Measurements from ENCODE around the gene GK2.

The GK2 gene

DNA sequence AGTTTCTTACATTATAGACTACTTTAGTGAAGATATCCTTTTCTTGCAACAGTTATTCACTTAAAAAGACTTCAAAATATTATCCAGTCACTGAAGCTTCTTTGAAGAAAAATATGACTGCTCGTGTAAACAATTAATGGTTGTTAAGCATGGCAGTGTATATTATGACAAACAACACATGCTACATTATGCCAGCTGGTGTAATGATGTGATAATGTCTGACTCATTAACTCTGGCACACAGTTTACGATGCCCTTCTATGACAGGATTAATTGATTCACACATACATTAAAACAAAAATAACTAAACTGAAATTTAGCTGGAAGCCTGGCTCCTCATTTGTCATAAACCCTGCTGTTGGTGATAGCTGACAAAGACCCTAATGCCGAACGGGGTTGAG is 22.4 kb downstream of the GK2 start:
- no peak for DNase-seq (ENCODE audit: low read depth)

DNA sequence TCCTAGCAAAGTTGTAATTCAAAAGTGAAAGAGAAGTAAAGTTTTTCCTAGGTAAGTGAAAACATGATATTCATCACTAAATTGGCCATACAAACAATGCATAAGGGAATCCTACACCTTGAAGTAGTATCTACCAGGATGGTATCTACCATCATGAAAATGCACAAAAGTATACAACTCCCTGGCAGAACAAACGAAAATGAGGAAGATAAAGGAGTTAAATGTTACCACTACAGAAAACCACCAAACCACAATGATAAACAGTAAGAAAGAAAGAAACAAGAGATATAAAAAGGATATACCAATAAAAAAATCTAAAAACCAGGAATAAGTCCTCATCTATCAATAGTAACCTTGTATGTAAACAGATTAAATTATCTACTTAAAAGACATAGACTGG is 26.9 kb downstream of the GK2 start:
- DNase-seq (ENCODE audit: low read depth), result no peak

DNA sequence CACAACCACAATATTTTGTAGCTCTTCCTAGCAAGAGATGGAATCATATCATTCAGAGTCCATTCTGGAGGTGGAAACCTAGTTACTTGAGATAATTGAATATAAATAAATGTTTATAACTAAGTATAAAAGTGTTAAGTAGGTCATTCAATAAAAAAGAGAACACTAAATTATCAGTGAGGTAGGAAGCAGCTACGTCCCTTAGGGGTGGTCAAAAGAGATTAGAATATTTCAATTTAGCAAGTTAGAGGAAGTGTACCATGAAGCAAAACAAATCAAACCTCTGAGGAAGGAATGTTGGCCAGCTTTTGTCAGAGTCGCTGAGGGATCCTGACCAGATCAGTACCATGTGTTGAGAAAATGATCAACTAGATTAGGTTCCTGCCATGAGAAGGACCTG is 38.0 kb downstream of the GK2 start:
- DNase-seq (ENCODE audit: low read depth), result no peak

DNA sequence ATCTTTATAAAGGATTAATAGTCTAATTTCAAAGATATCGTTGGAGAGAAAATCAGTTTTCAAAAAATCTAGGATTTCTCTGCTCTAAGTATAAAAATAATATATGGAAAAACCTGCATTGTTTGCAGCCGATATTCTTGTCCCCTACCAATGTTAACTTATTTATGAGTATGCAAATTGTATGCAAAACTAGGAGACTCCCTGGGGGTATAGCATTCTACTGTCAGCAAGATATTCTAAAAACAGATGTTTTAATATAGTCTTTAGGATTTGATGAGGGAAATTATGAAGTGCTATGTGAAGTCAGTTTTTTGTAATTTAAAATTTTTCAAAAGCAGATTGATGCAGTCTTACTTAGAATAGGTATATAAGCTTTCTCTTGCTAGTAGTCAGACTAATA is 40.9 kb downstream of the GK2 start:
- no peak for DNase-seq (ENCODE audit: low read depth)

DNA sequence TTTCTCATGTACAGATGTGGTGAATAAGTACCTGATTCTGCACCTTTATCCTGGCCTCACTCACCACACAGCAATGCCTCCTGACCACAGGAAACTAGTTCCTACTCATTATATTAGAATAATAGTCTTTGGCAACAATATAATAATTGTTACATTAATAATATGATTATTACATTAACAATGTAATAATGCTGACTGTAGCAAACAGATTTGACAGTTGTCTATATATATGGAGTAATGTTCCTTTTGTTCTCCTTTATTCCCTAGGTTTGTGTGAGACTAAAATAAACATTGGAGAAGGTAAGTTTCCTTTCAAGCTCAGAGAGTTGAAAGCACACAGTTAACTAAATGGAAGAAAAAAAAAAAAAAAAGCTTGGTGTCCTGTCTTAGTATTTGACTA is 41.6 kb downstream of the GK2 start:
- no peak for DNase-seq (ENCODE audit: low read depth)

DNA sequence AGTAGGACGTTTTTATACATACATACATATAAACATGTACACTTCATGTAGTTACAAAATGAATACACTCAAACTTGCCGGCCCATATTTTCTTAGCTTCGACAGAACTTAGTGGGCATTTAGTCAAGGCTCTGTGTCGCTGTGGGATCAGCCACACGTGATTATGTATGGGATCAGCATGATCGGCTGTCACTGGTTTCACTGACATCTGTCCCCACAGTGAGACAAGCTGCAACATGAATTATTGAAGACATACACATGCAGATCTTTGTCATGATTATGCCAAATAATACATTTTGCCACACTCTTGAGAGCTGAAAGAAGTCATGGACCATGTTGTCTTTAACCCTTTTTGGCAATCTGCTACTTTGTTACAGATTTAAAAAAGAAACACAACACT is 44.0 kb downstream of the GK2 start:
- DNase-seq (ENCODE audit: low read depth), result no peak

DNA sequence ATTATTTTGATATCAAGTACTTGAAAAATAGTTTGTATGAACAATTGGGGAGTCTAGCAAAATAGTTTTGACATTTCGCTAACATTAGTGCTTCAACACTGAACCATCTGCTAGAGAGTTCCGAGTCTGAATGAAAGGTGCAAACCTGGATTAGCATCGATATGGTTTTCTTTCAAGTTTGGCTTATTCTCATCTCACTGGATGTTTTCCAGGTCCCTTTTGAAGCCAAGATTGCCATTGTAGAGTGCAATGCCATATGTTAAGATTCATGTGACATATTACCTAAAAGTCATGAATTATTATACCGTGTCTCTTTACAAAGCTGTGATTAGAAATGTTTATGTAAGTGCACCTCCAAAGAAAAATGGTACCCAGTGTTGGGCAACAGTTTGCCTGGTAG is 45.4 kb downstream of the GK2 start:
- DNase-seq (ENCODE audit: low read depth), result no peak

DNA sequence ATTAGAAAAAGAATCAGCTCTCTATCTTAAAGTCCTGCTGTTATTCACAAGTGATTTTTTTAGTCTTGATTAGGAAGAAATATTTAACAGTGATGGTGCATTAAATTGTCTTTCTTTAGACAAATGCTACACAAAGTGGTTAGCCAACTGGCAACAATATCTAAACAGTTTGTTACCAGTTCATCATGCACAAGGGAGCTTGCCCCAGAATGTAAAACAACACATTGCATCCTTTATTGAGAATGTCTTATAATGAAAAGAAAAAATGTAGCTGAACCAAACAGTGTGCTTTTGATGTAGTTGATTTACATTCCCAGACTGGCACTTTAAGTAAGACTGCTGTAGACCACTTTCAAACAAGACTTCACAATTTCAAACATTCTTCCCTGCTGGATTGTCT is 48.0 kb downstream of the GK2 start:
- no peak for DNase-seq (ENCODE audit: low read depth)

DNA sequence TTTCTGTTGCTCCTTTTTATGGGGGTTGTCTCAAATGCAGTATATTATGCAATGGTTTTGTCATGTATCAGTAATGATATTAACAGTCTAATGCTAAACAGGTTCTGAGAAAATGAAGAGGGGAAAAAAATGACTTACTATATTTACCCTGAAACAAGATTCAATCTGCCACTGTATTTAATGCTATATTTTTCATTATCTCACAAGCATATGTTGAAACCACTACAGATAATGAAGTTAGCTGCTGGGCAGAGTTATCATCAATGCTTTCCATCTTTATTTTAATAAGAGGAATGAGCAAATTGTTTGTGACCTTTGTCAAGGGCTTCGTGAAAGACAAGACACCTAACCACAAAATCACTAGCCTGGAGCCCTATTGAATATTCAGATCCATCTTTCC is 49.6 kb downstream of the GK2 start:
- DNase-seq (ENCODE audit: low read depth), result no peak

DNA sequence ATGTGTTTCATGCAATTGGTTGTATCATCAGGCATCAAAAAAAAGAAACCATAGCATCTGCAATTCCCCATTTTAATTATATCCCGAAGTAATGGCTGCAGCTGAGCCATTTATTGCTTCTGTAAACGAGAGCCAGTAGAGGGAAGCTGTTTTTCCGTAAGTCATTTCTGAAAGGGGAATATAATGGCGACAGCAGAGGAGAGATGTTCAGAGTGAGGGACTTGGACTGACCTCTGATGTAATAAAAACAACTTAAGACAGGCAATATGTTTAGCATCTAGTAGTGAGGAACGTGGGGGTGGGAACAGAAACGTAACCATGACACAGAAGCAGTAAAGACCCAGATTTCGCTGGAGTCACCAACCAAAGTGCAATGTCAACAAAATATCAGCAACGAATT is 50.7 kb downstream of the GK2 start:
- DNase-seq (ENCODE audit: low read depth), result no peak
